ENCODE results near the gene GPANK1. TPM values are rescaled to one million over a fixed set of nuclear protein-coding genes. Genes with fewer than 3 reads are reported as not detected.

Gene GPANK1
- total RNA-seq, 1 donor, result 23.9 TPM

DNA sequence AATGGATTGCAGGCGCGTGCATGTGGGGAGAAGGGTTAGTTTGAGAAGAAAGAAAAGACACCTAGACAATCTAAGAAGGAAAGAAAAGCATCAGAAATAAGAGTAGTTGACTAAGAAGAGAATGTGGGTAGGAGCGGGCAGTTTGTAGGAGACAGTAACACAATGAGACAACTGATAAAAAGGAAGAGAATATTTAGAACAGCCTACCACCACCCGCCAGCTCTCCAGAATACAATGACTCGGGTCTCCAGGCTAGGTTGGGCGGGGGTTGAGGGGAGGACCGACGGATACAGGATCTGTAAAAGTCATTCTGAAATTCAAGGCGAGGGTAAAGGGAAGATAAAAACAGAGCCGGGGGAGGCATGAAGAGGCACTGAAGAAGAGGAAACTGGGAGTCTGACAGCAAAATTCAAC is 37.6 kb upstream of the GPANK1 start:
- Histone ChIP-seq H4K20me1 (ENCODE audit: insufficient read depth, low read length) (peaks cover 11% of the 10 kb centered on the region), H3K36me3 (ENCODE audit: insufficient read depth, low read length) (peaks cover 13% of the 10 kb centered on the region), H3K9me3 (ENCODE audit: low read depth, low read length) (no peaks in the 10 kb centered on the region), H3K79me2 (ENCODE audit: insufficient read depth, low read length) (peaks cover 39% of the 10 kb centered on the region), H3K4me3 (ENCODE audit: insufficient read depth, low read length) (peak overlapping the region; percentile 88), H3K4me2 (ENCODE audit: insufficient read depth, low read length) (peak overlapping the region; percentile 92), H2AFZ (ENCODE audit: low read length) (peak overlapping the region; percentile 83), H3K27me3 (ENCODE audit: insufficient read depth, low read length) (no peaks in the 10 kb centered on the region), H3K4me1 (ENCODE audit: insufficient read depth, low read length) (peaks cover 10% of the 10 kb centered on the region), H3K27ac (ENCODE audit: low read depth, low read length) (peak overlapping the region; percentile 94)
- TF ChIP-seq, protein P1, sequence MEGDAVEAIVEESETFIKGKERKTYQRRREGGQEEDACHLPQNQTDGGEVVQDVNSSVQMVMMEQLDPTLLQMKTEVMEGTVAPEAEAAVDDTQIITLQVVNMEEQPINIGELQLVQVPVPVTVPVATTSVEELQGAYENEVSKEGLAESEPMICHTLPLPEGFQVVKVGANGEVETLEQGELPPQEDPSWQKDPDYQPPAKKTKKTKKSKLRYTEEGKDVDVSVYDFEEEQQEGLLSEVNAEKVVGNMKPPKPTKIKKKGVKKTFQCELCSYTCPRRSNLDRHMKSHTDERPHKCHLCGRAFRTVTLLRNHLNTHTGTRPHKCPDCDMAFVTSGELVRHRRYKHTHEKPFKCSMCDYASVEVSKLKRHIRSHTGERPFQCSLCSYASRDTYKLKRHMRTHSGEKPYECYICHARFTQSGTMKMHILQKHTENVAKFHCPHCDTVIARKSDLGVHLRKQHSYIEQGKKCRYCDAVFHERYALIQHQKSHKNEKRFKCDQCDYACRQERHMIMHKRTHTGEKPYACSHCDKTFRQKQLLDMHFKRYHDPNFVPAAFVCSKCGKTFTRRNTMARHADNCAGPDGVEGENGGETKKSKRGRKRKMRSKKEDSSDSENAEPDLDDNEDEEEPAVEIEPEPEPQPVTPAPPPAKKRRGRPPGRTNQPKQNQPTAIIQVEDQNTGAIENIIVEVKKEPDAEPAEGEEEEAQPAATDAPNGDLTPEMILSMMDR (IDR thresholded peaks at IDR 0.05; ENCODE audit: extremely low read depth, low read depth, low read length), result no peak
- peak; percentile 76 for DNase-seq (ENCODE audit: insufficient read length, low spot score, missing footprints)

DNA sequence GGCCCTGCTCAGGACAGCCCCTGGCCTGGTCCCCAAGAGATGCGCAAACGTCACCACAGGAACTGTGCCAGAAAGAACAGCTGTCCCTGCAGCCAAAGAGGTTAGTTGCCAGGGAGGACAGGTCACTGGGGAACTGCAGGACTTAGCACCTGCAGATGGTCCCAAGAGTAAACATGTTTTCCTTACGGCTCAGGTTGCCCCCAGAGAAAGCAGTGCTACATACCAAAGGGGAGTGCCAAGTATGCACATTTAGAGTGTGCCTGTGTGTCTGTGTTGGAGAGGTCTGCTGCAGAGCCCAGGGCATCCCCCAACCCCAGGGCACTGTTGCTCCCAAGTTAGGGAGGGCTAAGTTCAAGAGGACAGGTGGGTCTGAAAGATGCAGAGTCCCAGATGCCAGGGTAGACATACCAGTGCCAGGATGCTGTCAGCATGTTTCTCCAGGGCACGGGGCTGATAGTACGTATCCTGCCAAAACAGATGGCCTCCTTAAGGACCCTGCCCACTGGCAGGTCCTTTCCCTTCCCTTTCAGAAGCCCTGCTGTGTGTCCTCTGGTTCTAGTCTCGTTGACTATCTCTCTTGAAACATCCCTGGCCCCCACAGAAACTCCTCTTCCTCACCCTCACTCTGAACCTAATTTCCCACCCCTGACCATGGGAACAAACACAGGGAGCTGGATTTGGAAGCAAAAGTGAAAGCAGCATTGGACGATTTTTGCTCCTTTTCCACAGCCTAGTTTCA is 37.0 kb upstream of the GPANK1 start:
- Histone ChIP-seq H3K4me1 (ENCODE audit: insufficient read depth, low read length) (peaks cover 10% of the 10 kb centered on the region), H3K4me3 (ENCODE audit: insufficient read depth, low read length) (peak overlapping the region; percentile 88), H3K27ac (ENCODE audit: low read depth, low read length) (peak overlapping the region; percentile 94), H3K36me3 (ENCODE audit: insufficient read depth, low read length) (peaks cover 17% of the 10 kb centered on the region), H3K9me3 (ENCODE audit: low read depth, low read length) (no peaks in the 10 kb centered on the region), H3K27me3 (ENCODE audit: insufficient read depth, low read length) (no peaks in the 10 kb centered on the region), H3K4me2 (ENCODE audit: insufficient read depth, low read length) (peak overlapping the region; percentile 92), H2AFZ (ENCODE audit: low read length) (peak overlapping the region; percentile 83), H3K79me2 (ENCODE audit: insufficient read depth, low read length) (peaks cover 39% of the 10 kb centered on the region), H4K20me1 (ENCODE audit: insufficient read depth, low read length) (peaks cover 13% of the 10 kb centered on the region)
- peak; percentile 61 for DNase-seq (ENCODE audit: insufficient read length, low spot score, missing footprints)
- TF ChIP-seq, protein P1 (IDR thresholded peaks at IDR 0.05; ENCODE audit: extremely low read depth, low read depth, low read length), result no peak

DNA sequence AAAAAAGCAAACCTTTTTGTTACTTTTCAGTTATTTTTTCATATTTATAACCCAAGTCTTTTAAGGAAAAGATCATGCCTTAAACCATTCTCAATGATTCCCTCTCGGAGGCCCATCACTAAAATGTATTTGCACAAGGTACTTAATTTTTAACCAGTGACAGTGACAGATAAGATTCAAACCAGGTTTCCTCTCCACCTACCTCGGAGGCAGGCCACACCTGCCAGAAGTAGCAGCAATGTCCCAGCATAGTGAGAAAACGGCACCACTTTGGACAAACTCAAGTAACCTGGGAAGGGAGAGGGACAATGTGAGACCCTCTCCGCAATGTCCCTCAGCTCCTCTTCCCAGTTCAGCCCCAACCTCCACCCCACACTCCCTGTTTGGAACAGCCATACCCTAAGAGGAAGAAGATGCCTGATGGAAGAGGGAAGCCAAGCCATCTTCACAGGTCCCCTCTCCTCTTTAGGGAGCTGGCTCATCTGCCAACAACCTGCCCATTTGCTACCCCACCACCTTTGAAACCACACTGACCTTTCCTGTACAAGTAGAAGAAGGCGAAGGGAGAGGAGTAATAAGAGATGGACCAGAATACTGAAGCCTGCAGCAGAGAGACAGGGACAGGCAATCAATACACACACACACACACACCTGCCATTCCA is 36.1 kb upstream of the GPANK1 start:
- peaks cover 22% of the 10 kb centered on the region for H3K36me3 ChIP-seq (ENCODE audit: insufficient read depth, low read length)
- H3K4me1 ChIP-seq (ENCODE audit: insufficient read depth, low read length), result peaks cover 10% of the 10 kb centered on the region
- H2AFZ ChIP-seq (ENCODE audit: low read length), result no peak overlapping the region
- peaks cover 13% of the 10 kb centered on the region for H4K20me1 ChIP-seq (ENCODE audit: insufficient read depth, low read length)
- H3K27me3 ChIP-seq (ENCODE audit: insufficient read depth, low read length), result no peaks in the 10 kb centered on the region
- H3K4me3 ChIP-seq (ENCODE audit: insufficient read depth, low read length), result no peak overlapping the region
- no peak overlapping the region for H3K27ac ChIP-seq (ENCODE audit: low read depth, low read length)
- H3K4me2 ChIP-seq (ENCODE audit: insufficient read depth, low read length), result peak overlapping the region; percentile 92
- TF ChIP-seq, protein P1 (IDR thresholded peaks at IDR 0.05; ENCODE audit: extremely low read depth, low read depth, low read length), result no peak
- DNase-seq (ENCODE audit: insufficient read length, low spot score, missing footprints), result no peak
- peaks cover 39% of the 10 kb centered on the region for H3K79me2 ChIP-seq (ENCODE audit: insufficient read depth, low read length)
- no peaks in the 10 kb centered on the region for H3K9me3 ChIP-seq (ENCODE audit: low read depth, low read length)

DNA sequence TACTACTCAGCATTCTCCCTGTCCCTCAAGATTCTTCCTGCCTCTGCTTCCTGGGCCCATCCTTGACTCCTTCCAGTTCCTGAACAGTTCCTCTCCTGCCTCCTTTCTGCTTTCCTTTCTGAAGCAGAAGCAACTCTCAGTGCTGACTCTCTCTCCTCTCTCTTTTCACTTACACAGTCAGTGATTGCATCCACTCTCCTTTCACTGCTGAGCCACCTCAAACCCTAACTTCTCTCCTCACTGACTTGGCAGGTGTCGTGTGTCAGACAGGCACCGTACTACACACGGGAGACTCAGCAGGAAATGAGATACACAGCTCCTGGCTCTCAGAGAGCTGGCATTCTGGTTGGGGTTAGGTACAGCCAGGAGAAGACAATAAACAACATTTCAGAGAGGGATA is 32.8 kb upstream of the GPANK1 start:
- H3K36me3 ChIP-seq (ENCODE audit: insufficient read depth, low read length), result peaks cover 38% of the 10 kb centered on the region
- H3K27me3 ChIP-seq (ENCODE audit: insufficient read depth, low read length), result no peaks in the 10 kb centered on the region
- DNase-seq (ENCODE audit: insufficient read length, low spot score, missing footprints), result peak; percentile 83
- H3K4me1 ChIP-seq (ENCODE audit: insufficient read depth, low read length), result peaks cover 10% of the 10 kb centered on the region
- peak overlapping the region; percentile 51 for H3K27ac ChIP-seq (ENCODE audit: low read depth, low read length)
- H3K4me2 ChIP-seq (ENCODE audit: insufficient read depth, low read length), result no peak overlapping the region
- TF ChIP-seq, protein P1 (IDR thresholded peaks at IDR 0.05; ENCODE audit: extremely low read depth, low read depth, low read length), result no peak
- no peaks in the 10 kb centered on the region for H3K9me3 ChIP-seq (ENCODE audit: low read depth, low read length)
- peaks cover 13% of the 10 kb centered on the region for H4K20me1 ChIP-seq (ENCODE audit: insufficient read depth, low read length)
- no peak overlapping the region for H2AFZ ChIP-seq (ENCODE audit: low read length)
- peaks cover 36% of the 10 kb centered on the region for H3K79me2 ChIP-seq (ENCODE audit: insufficient read depth, low read length)
- H3K4me3 ChIP-seq (ENCODE audit: insufficient read depth, low read length), result no peak overlapping the region

Measured in osteoblast (primary cell).